HEK293T (cell line): ENCODE results near the gene CMPK2.

Experiments
- ELF4 ChIP-seq: fragments of 450-650 bp; IDR thresholded peaks from 2 replicates; pipeline ENCODE4 v1.6.1; 2017; ENCODE audit warnings: antibody characterized with exemption
- FOXK2 ChIP-seq: fragments of 450-650 bp; IDR thresholded peaks from 2 replicates; pipeline ENCODE4 v1.6.1; 2016; ENCODE audit warnings: mild to moderate bottlenecking
- HDGF ChIP-seq: fragments of 450-650 bp; IDR thresholded peaks from 2 replicates; pipeline ENCODE4 v1.6.1; 2017; ENCODE audit warnings: antibody characterized with exemption, borderline replicate concordance
- LEF1 ChIP-seq: fragments of 450-650 bp; IDR thresholded peaks from 2 replicates; pipeline ENCODE4 v1.6.1; 2017; ENCODE audit warnings: mild to moderate bottlenecking, borderline replicate concordance
- NFRKB ChIP-seq: fragments of 450-650 bp; IDR thresholded peaks from 2 replicates; pipeline ENCODE4 v1.6.1; 2016; ENCODE audit warnings: mild to moderate bottlenecking, moderate library complexity
- SP1 ChIP-seq: fragments of 450-650 bp; IDR thresholded peaks from 2 replicates; pipeline ENCODE4 v1.6.1; 2017
- TARDBP ChIP-seq: fragments of 450-650 bp; IDR thresholded peaks from 2 replicates; pipeline ENCODE4 v1.6.1; 2016
- ZNF384 ChIP-seq: fragments of 450-650 bp; IDR thresholded peaks from 2 replicates; pipeline ENCODE4 v1.6.1; 2016
- TF ChIP-seq, protein P1 (sequence below): fragments of 450-650 bp; IDR thresholded peaks from 2 replicates; pipeline ENCODE4 v1.6.1; 2016

DNA sequence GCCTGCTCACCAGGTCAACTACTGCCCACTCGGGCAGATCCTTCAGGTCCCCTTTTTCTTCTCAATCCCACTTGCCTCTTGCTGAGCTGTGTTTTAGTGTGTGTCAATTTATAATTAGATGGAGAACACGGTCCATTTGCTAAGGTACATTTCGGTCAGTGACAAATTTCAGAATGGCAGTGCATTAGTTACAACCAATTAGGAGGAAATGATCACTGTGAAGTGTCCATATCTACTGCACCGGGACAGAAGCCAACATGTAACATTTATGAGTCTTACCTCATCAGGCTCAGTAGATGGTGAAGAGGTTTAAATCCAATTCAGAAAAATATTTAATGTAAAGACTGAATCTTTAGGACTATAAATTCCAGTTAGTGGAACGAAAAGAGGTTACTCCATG lies 47.7 kb downstream of the CMPK2 start:
- no peak for TF ChIP-seq ELF4
- TF ChIP-seq TARDBP, result no peak
- TF ChIP-seq, protein P1, sequence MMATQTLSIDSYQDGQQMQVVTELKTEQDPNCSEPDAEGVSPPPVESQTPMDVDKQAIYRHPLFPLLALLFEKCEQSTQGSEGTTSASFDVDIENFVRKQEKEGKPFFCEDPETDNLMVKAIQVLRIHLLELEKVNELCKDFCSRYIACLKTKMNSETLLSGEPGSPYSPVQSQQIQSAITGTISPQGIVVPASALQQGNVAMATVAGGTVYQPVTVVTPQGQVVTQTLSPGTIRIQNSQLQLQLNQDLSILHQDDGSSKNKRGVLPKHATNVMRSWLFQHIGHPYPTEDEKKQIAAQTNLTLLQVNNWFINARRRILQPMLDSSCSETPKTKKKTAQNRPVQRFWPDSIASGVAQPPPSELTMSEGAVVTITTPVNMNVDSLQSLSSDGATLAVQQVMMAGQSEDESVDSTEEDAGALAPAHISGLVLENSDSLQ, result no peak
- TF ChIP-seq SP1, result no peak
- no peak for TF ChIP-seq LEF1
- TF ChIP-seq FOXK2, result no peak
- TF ChIP-seq HDGF, result no peak
- TF ChIP-seq NFRKB, result no peak
- TF ChIP-seq ZNF384, result no peak
